Lower leg skin (tissue), 4 donors: ENCODE results near the gene THY1. TPM values are rescaled to one million over a fixed set of nuclear protein-coding genes. Genes with fewer than 3 reads are reported as not detected.
"Not testable (repeated sequence)": the region's sequence is repeated elsewhere in the genome, so short reads cannot be mapped to it uniquely, and the experiment has no call there.

Experiments used
- DNase-seq, 2 donors: peaks; one replicate each; pipeline ENCODE4 v3.0.0-alpha.2; 2019; ENCODE audit warnings: low spot score in 2 of 2
- H3K4me3 ChIP-seq: fragments of 200-600 bp; sonication (generic); 2 replicates; pipeline ENCODE4 v1.5.1; 2017; ENCODE audit warnings: mild to moderate bottlenecking, low read depth; ENCODE audit not compliant: poor library complexity, severe bottlenecking
- POLR2A ChIP-seq, 2 donors: fragments of 450-650 bp; IDR thresholded peaks; one replicate each; pipeline ENCODE4 v1.6.1; 2016 to 2017; ENCODE audit warnings: antibody characterized with exemption in 2 of 2, mild to moderate bottlenecking in 1 of 2, moderate library complexity in 1 of 2
- WGBS, 2 donors: methylation state at CpG; one replicate each; pipeline ENCODE4 v1.1.5; 2018; 5-methylcytosine and 5-hydroxymethylcytosine counted together
- intact Hi-C: fragments of 100-400 bp; cut with DNase I; formaldehyde crosslinking; loops from one replicate; pipeline ENCODE4 v1.15.0; 2023; ENCODE audit warnings: low total_unique reads
- total RNA-seq, 4 donors: library from RNA; depleted of rRNA; stranded (reverse); fragments of >200 nt; gene quantifications; one replicate each; pipeline ENCODE4 v1.1.0, GENCODE V29; 2016
- TF ChIP-seq, protein P1 (sequence below), 3 donors: fragments of 450-650 bp; IDR thresholded peaks; one replicate each; pipeline ENCODE4 v1.5.1; 2016; ENCODE audit warnings: antibody characterized with exemption in 3 of 3, mild to moderate bottlenecking in 3 of 3, moderate library complexity in 2 of 3

THY1 gene
- total RNA-seq, 4 donors from 2014 or later, result 0.52 to 15.3 (median 2.7) TPM

DNA sequence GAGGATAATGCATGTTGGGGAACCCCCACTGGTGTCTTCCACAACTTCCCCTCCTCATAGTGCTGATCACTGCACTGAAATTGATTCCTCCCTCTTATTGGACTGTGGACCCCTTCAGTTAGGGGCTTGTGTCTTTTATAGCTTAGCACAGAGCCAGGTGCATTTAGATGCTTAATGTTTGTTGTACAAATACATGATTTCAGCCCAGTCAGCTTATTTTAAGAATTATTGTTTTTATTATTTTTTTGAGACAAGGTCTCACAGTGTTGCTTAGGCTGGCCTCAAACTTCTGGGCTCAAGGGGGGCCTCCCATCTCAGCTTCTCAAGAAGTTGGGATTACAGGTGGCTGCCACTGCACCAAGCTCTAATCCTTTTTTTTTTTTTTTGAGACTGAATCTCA is 8.2 kb downstream of the THY1 start:
- intact Hi-C loops, result no loop called here
- DNase-seq, result no peak
- H3K4me3 ChIP-seq, result no peak overlapping the region
- TF ChIP-seq, protein P1, sequence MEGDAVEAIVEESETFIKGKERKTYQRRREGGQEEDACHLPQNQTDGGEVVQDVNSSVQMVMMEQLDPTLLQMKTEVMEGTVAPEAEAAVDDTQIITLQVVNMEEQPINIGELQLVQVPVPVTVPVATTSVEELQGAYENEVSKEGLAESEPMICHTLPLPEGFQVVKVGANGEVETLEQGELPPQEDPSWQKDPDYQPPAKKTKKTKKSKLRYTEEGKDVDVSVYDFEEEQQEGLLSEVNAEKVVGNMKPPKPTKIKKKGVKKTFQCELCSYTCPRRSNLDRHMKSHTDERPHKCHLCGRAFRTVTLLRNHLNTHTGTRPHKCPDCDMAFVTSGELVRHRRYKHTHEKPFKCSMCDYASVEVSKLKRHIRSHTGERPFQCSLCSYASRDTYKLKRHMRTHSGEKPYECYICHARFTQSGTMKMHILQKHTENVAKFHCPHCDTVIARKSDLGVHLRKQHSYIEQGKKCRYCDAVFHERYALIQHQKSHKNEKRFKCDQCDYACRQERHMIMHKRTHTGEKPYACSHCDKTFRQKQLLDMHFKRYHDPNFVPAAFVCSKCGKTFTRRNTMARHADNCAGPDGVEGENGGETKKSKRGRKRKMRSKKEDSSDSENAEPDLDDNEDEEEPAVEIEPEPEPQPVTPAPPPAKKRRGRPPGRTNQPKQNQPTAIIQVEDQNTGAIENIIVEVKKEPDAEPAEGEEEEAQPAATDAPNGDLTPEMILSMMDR (IDR thresholded peaks at IDR 0.05), result no peak

DNA sequence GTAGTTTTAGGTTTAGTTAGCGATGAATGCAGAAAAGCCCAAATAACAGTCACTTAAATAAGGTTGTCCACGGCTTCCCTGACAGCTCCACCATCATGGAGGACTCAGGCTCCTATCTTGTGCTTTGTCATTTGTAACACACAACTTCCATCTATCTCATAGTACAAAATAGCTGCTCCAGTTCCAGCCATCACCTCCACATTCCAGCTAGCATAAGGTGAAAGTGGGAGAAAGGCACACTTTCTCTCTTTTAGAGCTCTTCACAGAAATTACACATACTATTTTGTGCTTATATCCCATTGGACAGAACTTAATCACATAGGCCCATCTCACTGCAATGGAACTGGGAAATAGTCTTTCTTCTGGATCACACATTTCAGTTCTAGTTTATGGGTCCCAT is 8.7 kb downstream of the THY1 start:
- WGBS, 2 donors, result 91 to 93% methylated on average over 2 of the region's 2 CpGs

DNA sequence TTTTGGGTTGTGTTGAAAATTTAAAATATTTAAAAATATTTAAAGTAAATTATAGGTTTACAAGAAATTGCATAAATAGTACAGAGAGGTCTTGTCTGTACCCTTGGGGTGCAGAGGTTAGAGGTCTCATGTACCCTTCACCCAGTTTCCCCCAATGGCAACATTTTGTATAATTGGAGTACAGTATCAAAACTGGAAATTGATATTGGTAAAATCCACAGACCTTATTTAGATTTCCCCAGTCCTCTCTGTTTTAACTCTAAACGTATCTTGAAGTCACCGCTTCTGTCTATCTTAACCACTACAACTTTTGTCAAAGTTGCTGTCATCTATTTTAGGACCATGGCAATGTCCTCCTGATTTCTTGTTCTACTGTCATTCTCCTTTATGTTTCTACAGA is 10.9 kb downstream of the THY1 start:
- DNase-seq, result no peak
- WGBS, 2 donors, result 90 to 95% methylated on average over 2 of the region's 2 CpGs

More for the DNA sequence above, 8.7 kb downstream of the THY1 start:
- intact Hi-C loops, result no loop called here
- no peak for DNase-seq
- H3K4me3 ChIP-seq, result no peak overlapping the region
- TF ChIP-seq, protein P1 (IDR thresholded peaks at IDR 0.05), result no peak
- TF ChIP-seq POLR2A (IDR thresholded peaks at IDR 0.05), result no peak

DNA sequence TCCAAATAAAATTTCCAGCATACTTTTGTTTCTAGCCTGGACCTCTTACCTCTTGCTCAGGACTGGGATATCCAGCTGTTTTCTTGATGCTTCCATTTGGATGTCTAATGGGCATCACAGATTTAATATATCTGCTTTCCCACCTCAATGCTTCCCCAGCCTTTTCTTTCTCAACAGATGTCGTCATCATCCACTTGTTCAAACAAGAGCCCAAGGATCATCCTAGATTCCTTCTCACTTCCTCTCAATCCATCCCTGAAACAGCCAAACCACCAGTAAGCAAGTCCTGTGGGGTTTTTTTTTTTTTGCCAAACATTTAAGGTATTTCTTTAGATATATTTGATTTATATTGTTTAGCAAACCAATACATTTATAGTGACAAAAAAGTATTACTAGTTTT is 12.5 kb downstream of the THY1 start:
- DNase-seq, result no peak
- intact Hi-C loops, result no loop called here
- H3K4me3 ChIP-seq, result no peak overlapping the region
- TF ChIP-seq POLR2A (IDR thresholded peaks at IDR 0.05), result no peak
- TF ChIP-seq, protein P1 (IDR thresholded peaks at IDR 0.05), result no peak
- WGBS, 2 donors, result 83 to 100% methylated on average over 1 of the region's 1 CpG

More for the DNA sequence above, 10.9 kb downstream of the THY1 start:
- TF ChIP-seq, protein P1 (IDR thresholded peaks at IDR 0.05), result no peak
- no peak for TF ChIP-seq POLR2A (IDR thresholded peaks at IDR 0.05)
- intact Hi-C loops, result no loop called here
- no peak overlapping the region for H3K4me3 ChIP-seq

DNA sequence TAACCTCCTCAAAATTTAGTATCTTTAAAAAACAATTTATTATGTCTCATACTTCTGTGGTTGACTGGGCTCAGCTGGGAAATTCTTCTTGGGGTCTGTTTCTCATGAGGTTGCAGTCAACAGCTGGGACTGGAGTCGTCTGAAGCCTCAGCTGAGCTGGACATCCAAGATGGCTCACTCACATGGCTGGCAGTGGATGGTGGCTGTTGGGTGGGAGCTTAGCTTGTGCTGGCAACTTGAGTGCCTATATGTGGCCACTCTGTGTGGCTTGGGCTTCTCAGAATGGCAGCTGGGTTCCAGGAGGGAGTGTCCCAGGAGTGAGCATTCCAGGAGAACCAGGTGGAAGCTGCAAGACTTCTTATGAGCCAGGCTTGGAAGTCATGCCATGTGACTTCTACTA is 13.2 kb downstream of the THY1 start:
- H3K4me3 ChIP-seq, result no peak overlapping the region
- intact Hi-C loops, result no loop called here
- no peak for DNase-seq
- 77 to 82% methylated on average over 1 of the region's 1 CpG for WGBS, 2 donors
- TF ChIP-seq, protein P1 (IDR thresholded peaks at IDR 0.05), result no peak
- TF ChIP-seq POLR2A (IDR thresholded peaks at IDR 0.05), result no peak

DNA sequence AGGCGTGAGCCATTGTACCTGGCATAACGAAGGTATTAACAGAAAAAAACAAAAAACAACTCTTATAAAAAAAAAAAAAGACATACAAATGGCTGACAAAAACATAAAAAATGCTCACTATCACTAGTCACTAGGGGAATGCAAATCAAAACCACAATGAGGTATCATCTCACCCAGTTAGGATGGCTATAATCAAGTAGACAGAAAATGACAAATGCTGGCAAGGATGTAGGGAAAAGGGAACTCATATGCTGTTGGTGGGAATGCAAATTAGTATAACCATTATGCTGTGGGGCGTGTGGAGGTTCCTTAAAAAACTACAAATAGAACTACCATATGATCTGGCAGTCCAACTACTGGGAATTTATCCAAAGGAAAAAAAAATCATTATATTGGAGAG is 17.0 kb downstream of the THY1 start:
- no peak overlapping the region for H3K4me3 ChIP-seq
- intact Hi-C loops, result no loop called here
- 85 to 87% methylated on average over 3 of the region's 3 CpGs for WGBS, 2 donors
- TF ChIP-seq, protein P1 (IDR thresholded peaks at IDR 0.05), result no peak
- TF ChIP-seq POLR2A (IDR thresholded peaks at IDR 0.05), result no peak
- DNase-seq, result no peak

DNA sequence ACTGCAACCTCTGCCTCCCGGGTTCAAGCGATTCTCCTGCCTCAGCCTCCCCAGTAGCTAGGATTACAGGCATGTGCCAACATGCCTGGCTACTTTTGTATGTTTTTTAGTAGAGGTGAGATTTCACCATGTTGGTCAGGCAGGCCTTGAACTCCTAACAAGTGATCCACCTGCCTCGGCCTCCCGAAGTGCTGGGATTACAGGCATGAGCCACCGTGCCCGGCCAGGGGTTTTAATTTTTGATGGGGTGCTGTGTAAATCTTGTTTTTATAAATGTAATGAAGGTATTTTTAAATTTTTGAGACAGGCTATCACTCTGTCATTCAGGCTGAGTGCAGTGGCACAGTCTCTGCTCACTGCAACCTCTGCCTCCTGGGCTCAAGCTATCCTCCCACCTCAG is 17.5 kb downstream of the THY1 start:
- intact Hi-C loops, result not testable (repeated sequence)
- WGBS, 2 donors, result 92 to 95% methylated on average over 6 of the region's 6 CpGs

More for the DNA sequence above, 17.5 kb downstream of the THY1 start:
- not testable (repeated sequence) for DNase-seq, H3K4me3 ChIP-seq
